Femur (tissue), 1 donor: ENCODE results near the gene DENND2D.
"Not testable (repeated sequence)": the region's sequence is repeated elsewhere in the genome, so short reads cannot be mapped to it uniquely, and the experiment has no call there.

ENCODE experiments used
- DNase-seq: peaks from one replicate; pipeline ENCODE4 v3.0.0-alpha.2; 2017

DENND2D gene

DNA sequence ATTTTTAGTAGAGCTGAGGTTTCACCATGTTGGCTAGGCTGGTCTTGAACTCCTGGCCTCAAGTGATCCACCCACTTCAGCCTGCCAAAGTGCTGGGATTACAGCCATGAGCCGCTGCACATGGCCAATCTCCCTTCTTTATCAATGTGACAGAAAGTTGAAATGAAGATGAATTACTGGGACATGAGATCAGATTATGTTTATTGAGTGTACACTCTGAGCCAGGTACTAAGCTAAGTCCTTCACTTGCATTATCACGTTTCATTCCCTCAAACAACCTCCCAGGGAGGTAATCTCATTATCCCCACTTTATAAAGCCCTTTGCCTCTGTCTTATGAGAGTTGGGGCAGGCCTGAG is 20.8 kb upstream of the DENND2D start:
- DNase-seq, result no peak

DNA sequence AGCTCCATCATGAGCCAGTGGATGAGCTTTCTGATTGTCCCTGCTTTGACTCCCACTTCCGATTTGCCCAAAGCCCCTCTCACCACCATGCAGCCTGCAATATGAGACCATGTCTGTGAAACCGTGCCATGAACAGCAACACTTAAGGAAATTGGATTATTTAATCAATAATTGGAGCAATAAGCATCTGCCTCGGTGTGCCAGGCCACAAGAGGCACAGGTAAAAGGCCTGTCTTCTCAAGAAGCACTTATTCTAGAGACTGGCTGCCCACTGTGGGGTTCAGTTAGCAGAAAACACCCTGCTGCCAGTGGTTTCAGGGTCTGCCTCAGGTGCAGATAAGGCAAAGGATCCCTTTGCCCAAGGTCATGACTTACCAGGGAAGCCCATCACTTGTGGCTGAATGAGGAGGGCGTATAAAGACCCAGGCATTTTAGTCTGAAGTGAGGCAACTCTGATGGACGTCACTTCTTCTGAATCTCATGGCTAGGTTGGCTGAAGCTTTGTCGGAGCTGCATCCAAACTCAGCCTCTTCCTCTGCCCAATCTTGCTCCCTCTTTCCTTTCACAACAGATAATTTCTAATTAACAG is 19.9 kb upstream of the DENND2D start:
- DNase-seq, result no peak

DNA sequence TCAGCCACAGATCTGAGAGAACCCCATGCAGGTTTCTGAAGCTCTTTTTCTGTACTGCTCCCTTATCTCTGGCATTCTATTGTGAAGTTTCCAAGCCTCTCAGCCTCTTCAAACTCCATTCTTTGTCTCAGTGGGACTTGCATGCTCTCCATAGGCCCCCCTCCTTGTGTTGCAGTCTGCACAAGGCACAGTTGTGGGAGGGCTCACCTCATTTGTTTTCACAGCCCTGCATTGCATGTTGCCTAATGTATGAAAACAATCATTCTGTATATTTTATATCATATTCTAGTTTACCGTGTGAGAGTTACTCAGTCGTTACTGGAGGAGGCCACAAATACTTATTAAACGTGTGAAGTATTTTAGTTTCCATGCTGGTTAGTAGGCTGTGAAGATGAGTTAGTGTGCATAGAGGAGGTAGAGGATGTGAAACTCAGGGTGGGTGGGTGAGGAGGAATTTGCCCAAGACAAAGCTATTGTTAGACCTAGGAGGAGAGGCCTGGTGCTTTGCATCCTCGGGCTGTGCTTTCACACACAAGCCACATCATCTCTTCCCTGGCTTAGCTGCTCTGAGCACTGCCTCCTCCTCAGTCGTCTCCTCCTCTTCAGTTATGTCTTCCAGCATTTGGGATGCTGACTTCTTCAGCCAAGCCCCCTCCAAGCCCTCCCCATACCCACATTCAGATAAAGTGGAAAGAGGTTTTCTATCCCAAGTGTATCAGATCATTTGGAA is 19.3 kb upstream of the DENND2D start:
- no peak for DNase-seq

DNA sequence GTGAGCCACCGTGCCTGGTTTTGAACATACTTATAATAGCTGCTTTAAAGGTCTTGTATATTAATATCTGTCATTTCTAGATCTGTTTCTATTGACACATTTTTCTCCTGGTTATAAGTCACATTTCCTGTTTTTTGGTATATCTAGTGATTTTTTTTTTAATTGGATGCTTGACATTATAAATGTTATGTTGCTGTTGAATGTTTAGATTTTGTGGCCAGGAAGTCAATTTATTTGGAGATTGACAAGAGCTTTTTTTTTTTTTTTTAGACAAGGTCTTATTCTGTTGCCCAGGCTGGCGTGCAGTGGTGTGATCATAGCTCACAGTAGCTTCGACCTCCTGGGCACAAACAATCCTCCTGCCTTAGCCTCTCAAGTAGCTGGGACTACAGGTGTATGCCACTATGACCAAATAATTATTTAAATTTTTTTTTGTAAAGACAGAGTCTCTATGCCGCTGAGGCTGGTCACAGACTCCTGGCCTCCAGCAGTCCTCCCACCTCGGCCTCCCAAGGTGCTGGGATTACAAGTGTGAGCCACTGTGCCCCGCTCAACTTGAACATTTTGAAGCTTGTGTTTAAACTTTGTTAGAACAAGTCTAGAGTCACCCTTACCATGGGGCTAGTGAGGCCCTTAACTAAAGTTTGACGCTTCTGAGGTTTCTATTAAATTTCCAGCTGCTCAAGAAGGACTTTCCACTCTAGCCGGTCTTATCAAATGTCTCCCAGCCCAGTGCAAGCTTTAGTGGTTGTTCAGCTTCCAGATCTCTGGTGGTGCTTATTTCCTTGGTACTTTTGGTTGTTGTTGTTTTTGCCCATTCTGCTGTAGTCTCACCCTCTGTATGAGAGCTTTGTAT is 18.5 kb upstream of the DENND2D start:
- DNase-seq, result no peak

DNA sequence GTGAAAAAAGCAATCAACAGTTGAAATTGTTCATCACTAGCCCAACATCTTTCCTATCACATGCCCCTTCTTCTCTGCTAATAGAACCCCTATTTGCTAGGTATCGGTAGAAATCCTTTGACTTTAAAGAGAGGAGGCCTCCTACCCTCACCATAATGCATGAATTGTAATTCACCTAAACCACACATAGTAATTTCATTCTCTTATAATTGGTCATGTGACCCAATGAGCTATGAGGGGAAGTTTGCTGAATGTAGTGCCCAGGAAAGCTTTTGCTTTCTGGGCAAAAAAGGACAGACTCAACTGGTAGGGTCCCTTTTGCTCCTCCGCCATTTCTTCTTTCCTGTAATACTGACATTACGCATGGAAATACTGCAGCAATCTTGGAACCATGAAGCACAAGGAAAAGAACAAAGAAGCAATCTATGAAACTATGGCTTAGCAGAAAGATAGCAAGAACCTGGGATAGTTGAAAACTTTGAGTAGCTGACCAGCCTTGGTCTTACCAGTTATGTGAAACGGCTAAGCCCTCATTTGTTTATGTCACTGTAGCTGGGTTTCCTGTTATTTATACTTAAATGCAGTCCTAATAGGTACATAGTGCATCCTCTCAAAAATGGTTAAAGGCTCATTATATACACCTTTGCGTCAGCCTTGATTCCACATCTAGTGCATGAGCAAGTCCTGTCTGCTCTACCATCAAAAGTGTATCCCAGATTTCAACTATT is 16.9 kb upstream of the DENND2D start:
- no peak for DNase-seq

DNA sequence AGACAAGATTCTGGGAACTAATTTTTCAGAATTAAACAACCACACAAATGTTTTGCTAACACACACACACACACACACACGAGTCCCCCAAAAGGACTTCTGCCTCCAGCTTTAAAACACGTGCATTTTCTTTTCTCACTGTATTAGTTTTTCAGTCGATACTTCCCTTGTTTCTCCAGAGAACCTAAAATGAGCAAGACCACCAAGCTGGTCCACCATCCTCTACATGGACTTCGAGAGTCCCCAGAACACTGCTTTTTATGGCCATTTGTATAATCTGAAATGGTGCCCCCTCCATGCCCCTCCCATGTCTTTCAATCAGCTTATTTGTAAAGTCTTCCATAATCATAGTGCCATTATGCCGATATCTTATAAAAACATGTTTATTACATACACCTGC is 16.3 kb upstream of the DENND2D start:
- no peak for DNase-seq

DNA sequence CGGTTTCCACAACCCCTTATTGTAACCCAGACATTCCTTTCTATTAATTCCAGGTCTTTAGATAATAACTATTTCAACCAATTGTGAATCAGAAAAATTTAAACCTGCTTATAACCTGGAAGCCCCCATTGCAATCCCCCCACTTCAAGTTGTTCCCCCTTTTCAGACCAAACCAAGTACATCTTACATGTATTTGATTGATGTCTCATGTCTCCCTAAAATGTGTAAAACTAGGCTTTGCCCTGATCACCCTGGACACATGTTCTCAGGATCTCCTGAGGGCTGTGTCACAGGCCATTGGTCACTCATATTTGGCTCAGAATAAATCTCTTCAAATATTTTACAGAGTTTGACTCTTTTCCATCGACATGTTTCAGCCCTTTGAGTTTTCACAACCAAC is 14.8 kb upstream of the DENND2D start:
- not testable (repeated sequence) for DNase-seq

DNA sequence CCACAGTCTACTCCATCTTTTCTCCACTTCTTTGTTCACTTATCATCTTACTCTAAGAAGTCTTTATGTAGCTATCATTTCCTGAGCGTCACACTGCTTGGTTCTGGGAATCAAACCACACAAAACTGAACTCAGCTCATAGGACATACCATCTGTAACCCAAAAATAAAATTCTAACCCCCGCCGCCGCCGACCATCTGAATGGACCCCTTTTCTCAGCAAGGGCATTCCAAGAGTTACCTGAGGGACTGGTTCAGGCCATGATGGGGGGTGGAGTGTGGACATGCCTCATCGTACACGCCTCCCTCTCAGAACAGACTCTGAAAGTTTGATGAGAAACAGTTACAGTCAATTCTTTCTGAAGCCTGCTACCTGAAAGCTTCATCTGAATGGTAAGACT is 14.4 kb upstream of the DENND2D start:
- DNase-seq, result no peak

DNA sequence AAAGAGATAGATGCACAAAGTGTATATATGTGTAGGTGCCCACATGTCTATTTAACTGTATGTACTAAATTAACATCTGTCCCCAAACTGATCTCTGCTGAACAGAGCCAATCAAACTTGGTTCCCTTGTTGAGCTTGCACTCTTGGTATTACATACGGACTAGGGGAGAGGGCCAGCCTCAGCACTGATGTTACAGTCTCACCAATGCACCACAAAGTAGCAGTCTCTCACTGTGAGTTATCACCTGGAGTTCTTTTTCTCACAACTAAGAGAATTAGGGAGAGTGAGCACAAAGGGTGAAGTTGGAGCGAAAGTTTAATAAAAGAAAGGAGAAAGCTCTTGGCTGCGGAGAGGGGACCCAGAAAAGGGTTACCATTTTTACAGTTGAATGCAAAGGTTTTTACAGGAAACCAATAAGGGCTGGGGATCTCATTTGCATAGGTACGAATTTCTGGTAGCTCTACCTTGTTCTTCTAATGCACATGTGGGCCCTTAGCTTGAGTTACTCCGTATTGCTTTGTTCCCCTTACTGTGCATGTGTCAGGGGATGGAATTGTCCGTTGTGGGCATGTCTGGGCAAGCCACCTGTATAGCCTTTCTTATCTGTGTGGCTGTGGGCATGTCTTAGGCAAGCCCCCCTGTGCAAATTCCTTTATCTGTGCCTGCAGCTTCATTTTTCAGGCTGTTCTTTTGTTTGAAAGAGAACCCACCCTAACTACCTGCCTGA is 13.8 kb upstream of the DENND2D start:
- no peak for DNase-seq

DNA sequence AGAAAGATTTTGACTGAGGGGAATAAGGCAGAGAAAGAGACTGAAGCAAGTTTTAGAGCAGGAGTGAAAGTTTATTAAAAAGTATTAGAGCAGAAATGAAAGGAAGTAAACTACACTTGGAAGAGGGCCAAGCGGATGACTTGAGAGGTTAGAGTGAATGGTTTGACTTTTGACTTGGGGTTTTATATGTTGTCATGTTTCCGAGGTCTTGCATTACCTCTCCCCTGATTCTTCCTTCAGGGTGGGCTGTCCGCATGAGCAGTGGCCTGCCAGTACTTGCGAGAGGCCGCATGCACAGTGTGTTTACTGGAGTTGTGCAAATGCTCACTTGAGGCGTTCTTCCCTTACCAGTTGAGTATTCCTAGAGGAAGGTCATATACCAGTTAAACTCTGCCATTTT is 13.0 kb upstream of the DENND2D start:
- DNase-seq, result no peak

DNA sequence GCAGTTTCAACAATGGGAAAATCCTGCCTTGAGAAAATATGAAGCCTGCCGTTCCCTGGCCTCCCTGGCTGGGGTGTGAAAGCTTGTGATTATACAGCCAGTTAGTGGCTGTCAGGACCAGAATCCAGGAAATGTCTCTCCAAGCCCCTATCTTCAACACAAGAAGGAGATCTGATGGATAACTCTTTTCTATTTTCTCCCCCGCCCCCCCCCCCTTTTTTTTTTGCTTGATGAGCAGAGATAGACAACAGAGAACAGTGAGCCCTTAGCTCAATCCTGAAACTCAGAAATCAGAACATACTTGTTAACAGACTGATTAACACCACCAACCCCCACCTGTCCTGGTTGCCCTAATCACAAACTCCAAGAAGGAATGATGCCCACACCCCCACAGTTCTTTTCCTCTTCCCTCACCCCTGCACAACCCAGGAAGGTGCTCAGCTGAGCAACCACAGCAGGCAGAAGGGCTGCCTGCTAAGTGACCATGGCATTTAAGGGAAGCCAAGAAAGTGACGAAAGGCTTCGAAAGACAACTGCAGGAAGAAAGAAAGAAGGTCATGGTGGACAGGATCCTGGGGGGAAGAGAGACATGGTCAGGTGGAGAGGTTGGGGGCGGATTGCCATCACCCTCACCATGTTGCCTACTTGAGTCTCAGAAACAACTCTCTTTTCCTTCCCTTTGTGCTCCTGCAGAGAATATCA is 12.3 kb upstream of the DENND2D start:
- DNase-seq, result no peak

DNA sequence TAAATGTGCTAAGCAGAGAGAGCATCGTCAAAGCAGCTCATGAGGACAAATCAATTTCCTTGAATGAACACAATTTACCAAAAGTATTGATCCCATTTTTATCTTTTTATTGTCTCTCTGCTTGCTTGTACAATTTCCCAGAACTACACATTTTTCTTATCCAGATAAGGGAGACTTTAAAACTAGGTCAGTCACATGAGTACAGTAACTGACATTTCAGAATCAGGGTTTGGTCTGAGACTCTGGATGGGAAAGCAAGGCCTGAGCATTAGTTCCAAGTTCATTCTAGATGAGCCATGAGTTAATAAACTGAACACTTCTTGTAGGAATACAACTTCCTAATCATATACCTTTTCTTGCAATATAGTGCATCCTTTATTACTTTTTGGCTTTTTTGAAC is 11.5 kb upstream of the DENND2D start:
- no peak for DNase-seq

DNA sequence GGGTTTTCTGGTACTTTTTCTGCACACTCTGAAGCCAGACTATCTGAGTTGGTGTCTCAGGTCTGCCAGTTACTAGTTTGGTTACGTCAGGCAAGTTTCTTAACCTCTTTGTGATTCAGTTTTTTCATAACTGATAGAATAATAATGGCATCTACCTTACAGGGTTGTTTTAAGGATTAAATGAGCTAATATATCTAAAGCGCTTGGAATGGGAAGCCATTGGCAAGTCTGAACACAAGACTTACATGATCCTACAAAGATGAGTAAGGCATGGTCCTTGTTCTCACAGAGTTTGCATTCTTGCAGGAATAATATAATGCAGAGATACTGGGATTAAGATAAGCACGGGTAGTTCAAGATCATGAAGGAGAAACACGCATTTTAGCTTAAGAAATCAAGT is 9.2 kb upstream of the DENND2D start:
- DNase-seq, result no peak

DNA sequence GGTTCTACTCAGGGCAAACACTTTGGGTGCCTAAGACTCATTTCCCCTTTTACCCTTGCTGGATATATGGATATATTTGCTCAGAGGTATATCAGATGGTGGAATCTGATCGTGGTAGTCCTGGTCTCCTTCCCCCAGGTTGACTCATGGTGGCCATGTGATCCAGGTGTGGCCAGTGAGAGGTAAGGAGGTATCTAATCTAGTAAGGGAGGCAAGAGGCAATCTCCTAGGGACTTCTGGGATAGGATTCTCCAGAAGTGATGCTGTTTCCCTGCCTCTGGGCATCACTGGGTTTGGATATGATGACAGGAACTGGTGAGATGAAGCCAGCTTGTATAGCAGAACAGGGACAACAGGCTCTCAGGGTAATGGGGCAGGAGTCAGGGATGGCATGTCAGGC is 8.5 kb upstream of the DENND2D start:
- no peak for DNase-seq

DNA sequence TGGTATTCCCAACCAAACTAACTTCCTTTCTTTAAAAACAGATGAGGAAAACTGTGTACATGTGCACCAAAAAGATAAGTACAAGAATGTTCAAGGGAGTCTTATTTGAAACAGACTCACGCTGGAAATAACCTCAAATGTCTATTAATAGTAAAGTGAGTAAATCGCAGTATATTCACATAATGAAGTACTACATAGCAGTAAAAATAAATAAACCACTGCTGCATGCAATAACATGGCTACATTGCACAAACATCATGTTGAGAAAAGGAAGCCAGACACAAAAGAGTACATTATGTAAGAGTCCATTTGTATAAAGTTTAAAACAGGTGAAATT is 5.2 kb upstream of the DENND2D start:
- peak; percentile 3 for DNase-seq

DNA sequence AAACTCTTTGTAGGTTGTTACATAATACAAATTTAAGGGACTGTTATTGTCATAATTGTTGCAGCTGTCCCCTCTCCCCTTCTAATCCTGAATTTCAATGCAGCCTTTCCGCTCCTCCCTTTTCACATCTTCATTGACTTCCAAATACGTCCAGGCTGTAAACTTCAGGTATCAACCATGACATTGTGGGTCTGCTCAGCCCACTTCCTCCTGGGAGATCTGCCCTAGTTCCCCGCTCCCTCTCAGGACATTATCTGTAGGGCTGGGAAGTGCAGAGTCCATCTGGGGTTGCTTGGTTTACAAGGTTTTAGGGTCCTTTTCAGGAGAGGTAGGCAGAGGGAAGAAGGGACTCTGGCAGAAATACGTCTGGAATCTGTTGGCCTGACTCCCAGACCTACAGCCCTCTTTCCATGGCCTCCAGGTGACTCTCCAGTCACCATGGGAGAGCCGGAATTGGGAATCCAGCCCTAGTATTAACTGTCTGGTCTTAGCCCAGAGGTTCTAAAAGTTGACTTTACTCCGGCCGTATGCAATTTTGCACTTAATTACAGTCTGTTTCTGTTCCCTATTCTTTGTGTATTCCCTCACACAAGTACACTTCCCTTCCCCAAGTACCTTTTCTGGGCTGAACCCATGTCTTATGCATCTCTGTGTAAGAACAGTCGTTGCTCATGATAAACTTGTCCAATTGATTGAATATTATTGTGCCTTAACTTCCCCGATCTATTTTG is 4.7 kb upstream of the DENND2D start:
- peak; percentile 12 for DNase-seq

DNA sequence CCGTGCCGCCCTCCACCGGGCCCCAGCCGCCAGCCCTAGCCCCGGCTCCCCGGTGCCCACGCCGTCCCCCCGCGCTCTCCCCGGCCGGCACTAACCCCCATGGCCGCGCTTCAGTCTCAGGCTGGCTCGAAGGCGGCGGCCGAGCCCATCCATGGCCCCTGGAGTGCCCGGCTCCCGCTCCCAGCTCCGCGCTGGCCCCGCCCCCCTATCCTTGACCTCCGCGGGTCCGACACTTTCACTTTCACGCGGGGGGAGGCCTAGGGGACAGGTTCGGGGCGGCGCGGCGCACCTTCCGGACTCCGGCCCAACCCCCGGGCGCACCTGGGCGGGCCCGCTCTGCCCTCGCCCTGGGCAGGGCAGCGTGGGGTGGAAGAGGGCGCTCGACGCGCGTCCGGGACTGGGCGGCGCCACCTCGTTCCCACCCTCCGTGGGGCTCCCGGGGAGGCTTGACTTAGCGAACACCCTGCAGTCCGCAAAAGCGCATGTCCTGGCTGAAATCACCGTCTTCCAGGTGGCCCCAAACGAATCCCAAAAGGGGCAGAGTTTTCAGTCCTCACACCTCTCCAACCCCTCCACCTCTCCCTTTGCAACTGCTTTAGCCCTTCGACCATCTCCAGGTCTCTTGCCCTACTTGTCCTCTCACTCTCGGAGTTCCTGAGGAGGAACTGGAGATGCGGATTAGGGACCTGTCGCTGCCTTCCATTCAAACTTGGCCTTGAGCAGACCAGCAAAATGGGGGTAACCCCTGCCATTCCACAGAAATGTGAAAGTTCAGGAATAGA is 3.9 kb upstream of the DENND2D start:
- DNase-seq, result no peak

DNA sequence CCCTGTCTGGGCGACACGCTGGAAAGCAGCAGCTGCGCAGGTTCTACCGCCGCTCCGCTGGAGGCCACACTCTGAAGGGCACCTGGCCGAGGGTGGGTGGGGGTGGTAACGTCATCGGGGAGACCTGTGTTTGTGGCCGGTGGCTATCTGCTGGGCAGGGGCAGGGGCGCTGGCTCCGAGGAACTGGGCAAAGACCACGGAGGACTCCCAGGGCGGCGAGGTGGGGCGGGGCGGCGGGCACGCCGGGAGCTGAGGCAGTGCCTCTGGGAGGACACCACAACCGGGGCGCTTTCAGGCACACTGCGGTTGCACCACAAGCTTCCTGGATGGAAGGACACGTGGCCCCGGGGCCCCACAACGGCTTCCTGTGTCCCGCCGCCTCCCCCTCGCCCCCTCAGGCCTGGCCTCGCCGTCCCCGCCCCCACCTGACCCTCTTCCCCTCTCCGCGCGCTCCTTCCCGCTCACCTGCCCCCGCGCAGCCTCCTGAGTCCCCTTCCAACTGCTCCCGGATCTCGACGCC is 3.3 kb upstream of the DENND2D start:
- peak; percentile 74 for DNase-seq

DNA sequence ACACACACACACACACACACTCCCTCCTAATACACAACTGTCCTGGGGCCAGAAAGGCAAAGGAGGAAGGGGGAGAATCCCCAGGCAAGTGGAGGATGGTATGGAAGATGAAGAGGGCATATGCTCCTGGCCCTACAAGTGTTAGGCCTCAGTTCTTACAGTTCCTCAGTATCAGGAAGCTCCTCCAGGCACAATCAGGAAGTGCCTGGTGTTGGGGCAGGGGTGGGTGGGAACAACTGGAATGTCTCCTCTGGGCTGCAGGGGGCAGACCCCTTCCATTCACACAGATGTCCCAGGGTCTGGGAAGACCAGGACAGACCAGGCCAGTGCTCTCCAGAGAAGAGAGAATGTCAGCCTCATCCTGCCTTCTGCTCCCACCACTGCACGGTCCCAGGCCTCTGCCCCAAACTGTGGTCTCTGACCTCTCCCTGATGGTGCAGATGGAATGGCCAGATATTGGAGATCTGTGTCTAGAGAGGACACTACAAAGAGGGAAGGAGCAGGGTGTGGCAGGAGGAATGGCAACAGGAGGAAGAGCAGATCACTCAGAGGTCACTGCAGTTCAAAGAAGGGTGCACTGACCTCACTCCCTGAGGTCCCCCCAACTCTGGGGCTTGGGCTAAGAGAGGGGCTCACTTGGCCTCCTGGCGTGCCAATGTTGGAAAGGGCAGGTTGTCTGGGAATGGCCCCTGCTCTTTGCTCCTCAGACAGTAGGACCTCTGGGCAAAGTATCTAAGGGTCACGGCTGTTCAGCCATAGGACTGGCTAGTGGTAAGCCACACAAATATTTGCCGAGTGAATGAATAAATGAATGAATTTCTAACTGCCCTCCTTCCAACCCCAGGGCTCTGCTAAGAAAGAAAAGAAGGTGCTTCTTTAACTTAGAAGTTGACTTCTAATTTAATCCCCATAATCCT is 2.5 kb upstream of the DENND2D start:
- DNase-seq, result no peak
